ENCODE results near the gene DAPL1.
"Not testable (repeated sequence)": the region's sequence is repeated elsewhere in the genome, so short reads cannot be mapped to it uniquely, and the experiment has no call there.

DAPL1 gene

DNA sequence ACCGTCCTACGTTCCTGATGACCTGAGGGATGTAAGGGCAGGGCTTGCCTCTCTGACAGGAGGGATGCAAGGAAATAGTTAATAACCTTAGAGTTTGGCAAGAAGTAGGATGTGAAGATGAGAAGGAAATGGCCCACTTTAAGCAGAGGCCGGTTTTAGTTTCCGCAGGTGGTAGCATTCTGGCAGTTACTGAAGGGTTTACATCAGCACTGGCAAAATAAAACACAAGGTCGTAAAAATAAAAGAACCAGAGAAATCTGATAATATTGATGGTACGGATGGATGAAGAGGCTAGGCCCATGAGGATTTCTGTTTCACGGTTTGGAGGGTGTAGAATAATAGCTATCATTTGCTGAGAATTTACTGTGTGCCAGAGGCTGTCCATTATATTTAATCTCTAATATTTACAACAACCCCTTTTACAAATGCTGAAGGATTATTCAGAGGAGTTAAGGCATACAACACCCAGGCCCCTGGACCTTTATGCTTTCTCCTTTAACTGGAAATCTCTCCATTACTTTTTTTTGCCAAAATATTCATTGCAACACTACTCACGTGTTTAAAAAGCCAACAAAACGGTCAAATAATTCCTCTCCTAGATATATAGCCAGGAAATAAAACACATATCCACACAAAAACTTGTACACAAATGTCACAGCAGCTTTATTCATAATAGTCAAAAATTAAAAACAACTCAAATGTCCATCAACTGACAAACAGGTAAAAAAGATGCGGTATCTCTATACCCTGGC, 28.5 kb downstream of the DAPL1 start:
- peak; percentile 89 for DNase-seq

- DNase-seq, result no peak
Measured at GRCh38 chr2:158825021-158825420, 29.9 kb downstream of the DAPL1 start.

DNA sequence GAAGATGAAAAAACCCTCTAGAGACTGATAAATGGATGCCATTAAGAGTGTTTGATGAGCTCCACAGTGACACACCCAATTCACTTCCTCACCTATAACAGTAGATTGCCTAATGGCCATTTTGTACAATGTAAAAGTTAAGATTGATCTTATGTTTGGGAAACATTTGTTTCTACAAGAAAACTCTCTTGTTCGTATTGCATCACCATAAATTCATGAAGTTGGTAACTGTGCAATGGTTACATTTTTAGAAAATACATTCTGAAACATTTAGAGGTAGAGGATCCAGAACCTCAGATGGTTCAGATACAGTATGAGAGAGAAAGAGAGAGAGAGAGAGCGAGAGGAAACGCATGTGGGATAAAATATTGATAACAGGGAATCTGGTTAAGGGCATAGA, 31.8 kb downstream of the DAPL1 start:
- no peak for DNase-seq

DNA sequence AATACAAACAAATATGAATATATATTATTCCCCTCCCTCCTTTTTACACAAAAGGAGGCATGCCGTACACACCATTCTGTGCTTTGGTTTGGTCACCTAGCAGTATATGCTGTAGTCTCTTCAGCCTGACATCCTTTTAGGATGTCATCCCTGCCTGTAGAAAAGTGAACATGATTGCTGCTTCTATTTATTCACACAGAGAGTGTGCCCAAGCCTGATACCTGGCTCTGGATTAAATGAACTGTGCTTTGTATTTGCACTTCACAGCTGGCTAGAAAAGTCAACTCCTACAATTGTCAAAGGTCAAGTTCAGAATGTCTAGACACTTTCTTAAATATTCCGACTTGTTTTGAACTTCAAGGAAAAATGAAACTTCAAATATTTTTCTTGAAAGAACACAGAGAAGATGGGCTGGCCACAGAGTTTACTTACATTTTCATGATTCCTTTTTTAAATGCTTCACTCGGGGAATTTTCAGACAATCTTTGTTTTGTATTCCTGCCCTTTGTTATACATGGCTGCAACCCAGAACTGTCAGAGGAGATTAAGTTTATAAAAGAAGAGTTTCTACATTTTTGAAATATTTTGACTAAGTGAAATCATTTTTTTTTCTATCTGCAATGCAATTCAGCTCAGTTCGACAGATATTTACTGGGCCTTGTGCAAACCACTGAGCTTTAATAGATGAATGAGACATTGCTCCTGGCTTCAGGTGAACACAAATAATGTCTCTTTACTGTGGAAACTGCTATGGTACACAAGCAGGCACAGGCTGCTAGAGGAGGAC, 33.5 kb downstream of the DAPL1 start:
- DNase-seq, result no peak

DNA sequence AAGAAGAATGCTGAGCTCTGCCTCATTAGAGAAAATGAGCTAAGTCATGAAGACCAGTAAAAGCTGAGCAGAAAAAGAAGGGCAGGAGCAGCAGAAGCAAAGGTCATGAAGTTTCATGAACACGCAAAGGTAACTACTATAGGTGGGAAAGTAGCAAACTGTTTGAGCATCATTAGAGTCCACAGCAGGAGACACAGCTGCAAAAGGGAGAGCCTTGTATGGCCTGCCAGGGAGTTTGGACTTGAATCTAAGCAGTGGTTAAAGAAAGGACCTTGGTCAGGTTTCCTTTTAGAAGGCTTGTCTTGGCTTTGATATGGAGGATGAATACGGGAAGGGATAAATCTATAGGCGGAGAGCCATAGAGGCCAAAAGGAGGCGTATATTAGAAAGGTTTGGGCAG, 34.0 kb downstream of the DAPL1 start:
- no peak for DNase-seq

GRCh38 chr2:158830201-158830600, 35.1 kb downstream of the DAPL1 start:
- no peak for DNase-seq

DNA sequence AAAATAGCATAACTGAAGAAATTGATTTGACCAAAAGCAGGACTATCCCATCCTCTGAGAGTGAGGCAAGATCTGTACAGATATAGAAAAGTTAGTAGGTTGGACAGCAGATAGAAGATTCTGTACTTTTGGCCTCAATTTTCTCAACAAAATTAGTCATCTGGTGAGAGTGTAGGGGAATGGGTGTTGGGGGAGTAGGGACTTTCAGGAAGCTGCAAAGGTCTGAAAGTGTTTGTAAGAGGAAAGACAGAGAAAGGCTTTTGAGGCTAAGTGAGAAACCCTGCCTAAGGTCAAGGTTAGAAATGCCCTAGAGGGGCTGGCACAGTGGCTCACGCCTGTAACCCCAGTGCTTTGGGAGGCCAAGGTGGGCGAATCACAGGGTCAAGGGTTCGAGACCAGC, 40.3 kb downstream of the DAPL1 start:
- no peak for DNase-seq

- DNase-seq, result no peak
Measured at GRCh38 chr2:158837645-158838044, 42.5 kb downstream of the DAPL1 start.

GRCh38 chr2:158841850-158842249, 46.7 kb downstream of the DAPL1 start:
- DNase-seq, result no peak

DNA sequence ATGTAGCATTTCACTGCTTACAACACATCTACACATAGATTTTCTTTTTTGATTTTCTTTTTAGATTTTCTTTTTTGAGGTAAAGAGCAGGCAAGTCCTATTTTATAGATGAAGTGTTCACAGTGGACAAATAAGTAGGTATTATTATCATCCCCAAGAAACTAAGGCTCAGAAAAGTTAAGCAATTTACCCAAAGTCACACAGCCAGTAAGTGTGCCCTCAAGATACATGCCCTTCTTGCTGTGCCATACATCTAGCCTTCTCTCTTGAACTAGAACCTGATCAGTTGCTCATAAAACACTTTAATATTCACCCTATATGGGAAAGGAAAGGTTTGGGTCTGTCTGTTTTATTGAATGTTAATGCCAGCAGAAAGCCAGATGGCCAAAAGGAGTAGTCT, 50.3 kb downstream of the DAPL1 start:
- no peak for DNase-seq

GRCh38 chr2:158845859-158846258, 50.7 kb downstream of the DAPL1 start:
- DNase-seq, result peak; percentile 77

DNA sequence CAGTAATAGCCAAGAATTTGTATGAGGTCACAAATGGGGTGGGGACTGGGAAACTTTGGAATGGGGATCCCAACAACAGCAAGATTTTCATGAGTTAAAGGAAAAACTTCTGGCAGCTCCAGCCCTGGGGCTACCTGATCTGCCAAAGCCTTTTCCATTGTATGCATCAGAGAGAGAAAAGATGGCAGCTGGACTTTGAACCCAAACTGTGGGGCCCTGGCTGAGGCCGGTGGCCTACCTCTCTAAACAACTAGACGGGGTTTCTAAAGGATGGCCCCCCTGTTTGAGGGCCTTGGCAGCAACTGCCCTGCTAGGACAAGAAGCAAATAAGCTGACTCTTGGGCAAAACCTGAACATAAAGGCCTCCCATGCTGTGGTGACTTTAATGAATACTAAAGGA, 52.4 kb downstream of the DAPL1 start:
- DNase-seq, result not testable (repeated sequence)

DNA sequence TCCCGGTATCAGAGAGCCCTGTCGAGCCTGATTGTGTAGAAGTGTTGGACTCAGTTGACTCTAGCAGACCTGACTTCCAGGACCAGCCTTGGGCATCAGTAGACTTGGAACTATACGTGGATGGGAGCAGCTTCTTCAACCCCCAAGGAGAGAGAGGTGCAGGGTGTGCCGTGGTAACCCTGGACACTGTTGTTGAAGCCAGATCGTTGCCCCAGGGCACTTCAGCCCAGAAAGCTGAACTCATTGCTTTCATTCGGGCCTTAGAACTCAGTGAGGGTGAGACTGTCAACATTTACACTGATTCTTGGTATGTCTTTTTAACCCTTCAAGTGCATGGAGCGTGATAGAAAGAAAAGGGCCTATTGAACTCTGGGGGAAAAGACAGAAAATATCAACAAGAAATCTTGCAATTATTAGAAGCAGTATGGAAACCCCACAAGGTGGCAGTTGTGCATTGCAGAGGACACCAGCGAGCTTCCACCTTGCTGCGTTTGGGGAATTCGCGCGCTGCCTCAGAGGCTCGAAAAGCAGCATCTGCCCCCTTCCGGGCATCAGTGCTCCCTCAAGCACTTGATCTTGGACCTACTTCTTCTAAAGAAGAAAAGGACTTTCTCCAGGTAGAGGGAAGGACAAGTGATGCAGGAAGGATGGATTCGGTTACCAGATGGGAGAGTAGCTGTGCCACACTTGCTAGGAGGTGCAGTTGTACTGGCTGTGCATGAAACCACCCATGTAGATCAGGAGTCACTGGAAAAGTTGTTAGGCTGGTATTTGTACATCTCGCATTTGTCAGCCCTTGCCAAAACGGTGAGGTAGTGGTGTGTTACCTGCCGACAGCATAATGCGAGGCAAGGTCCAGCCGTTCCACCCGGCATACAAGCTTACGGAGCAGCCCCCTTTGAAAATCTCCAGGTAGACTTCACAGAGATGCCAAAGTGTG, 53.2 kb downstream of the DAPL1 start:
- not testable (repeated sequence) for DNase-seq

GRCh38 chr2:158860179-158860578, 65.1 kb downstream of the DAPL1 start:
- DNase-seq, result not testable (repeated sequence)

DNA sequence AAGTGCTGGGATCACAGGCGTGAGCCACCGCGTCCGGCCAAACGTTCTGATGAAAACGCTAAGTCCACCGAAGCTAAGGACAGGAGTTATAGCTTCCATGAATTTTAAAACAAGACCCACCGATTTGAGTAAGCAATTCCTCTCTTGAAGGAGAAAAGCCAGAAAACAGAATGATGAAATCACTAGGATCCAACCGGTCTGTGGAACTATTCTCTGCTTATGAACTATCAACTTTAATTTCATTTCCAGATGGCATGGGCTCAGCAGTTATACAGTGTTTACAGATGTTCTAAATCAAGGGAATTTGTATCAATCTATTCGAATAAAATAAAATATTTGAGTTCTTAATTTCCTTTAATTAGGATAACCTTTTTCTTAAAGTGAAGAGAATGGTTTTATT, 66.5 kb downstream of the DAPL1 start:
- DNase-seq, result not testable (repeated sequence)

DNA sequence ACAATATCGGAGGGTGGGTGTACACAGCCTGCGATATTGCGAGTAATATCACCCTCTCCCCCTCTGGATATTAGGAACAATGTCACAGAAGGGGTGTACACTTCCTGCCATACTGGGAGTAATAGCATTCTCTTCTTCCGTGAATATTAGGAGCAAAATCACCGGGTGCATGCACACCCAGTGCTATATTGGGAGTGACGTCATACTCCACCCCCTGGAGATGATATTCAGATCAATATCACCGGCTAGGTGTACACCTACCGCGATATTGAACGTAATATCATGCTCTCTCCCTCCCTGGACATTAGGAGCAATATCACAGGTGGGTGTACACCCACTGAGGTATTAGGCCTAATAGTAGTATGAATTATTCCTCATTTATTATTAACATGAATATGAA, 70.4 kb downstream of the DAPL1 start:
- not testable (repeated sequence) for DNase-seq

All from DMS79 treated with DMSO at 0.1 percent for 48 hours (cell line).